Right ventricle myocardium inferior (tissue), 1 donor: ENCODE measurements around the gene OR9Q1. TPM values are rescaled to one million over a fixed set of nuclear protein-coding genes. Genes with fewer than 3 reads are reported as not detected.

Experiments used
- ATAC-seq: fragments of 200-7000 bp; cut with Tn5 transposase; one replicate; pipeline ENCODE4 v1.9.1; 2020; ENCODE audit warnings: mild to moderate bottlenecking, moderate library complexity
- DNase-seq: peaks from one replicate; pipeline ENCODE4 v3.0.0; 2021; ENCODE audit errors: missing footprints
- intact Hi-C: fragments of 100-400 bp; cut with DNase I; formaldehyde crosslinking; loops from one replicate; pipeline ENCODE4 v1.11.0; 2022
- total RNA-seq: library from RNA; stranded (reverse); fragmentation: NEBNext Ultra II Directional; extraction: Animal tissue kit (Norgen Biotek cat#: 25700); gene quantifications from one replicate; pipeline ENCODE4 v1.2.1, GENCODE V29; 2021
- donor health status: DM: no; HTN: yes; CAD: no; lungs with severe emphysema.

OR9Q1 gene
- total RNA-seq, 1 donor from 2014 or later = not detected

DNA sequence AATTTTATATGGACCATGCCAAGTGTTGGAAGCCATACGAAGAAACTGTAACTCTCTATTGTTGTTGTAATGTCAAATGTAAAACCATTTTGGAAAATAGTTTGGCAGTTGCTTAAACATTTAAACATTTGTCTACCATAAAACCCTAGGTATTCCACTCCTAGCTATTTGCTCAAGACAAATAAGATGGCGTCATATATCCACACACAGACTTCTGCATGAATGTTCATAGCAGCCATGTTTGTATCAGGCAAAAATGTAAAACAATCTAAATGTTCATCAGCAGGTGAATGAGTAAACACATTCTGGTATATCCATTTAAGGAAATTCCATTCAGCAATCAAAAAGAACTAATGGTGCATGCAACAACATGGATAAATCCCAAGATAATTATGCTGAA lies 73.8 kb downstream of the OR9Q1 start:
- no peak for ATAC-seq
- no peak for DNase-seq
- intact Hi-C loops = no loop called here

DNA sequence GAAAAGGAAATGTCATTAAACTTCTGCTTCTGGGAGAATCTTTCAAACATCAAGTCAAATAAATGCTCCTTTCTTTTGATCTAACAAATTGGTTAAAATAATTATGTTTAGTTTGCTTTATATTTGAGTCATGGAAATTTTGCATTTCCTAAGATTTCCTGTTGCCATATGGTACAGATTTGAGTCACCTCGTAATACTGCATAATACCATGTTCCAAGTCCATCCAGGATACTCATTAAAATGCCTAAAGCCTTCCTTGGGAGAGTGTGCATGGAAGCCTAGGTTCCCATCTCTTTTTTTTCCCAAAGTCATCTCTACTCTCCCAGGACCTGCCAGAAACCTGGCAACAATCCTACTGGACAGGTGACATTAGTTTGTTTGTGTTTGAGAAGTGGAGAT lies 97.4 kb downstream of the OR9Q1 start:
- intact Hi-C loops = no loop called here
- DNase-seq = no peak
- no peak for ATAC-seq

DNA sequence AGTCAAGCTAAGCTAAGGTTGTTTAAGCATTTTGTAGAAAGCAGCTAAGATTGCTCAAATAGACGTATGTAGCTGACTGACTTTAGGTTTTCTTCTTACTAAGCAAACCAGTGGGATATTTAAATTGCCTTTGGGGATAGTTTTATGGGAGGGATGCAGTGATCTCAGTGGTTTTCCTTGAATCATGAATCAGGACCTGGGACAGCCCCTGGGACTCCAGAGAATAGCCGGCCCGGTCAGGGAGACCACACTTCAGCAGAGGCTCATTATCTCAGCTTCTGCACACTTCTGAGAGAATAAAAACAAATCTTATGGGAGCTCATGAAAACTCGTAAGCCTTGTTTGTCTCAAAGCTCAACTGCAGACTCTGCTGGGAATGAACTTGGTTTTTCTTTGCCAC lies 101.8 kb downstream of the OR9Q1 start, which contains the start of gene OR9I1:
Gene OR9I1, minus strand, starts transcription at position 62 of the 400 bp plus-strand sequence. CDS start 6,086 bp downstream, outside the sequence.
- no peak for ATAC-seq
- no peak for DNase-seq
- intact Hi-C loops = no loop called here

DNA sequence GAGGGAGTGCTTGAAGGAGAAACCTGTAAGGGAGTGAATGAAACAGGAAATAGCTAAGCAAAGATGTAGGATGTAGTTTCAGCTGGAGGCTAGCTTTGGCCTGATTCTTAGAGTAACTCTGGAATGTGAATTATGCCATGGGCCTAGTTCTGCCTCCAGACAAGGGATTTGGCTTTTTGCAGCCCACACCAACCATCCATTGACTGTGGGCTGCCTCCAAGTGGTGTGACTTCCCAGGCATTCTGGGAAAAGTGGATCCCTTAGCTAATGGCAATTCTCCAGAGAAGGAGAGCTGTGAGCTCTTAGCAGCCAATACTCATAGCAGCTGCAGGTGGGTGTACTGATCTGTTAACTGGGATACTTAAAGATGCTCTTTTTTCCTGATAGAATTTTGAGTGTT lies 103.7 kb downstream of the OR9Q1 start:
- intact Hi-C loops = no loop called here
- DNase-seq (no peak), ATAC-seq (no peak)

DNA sequence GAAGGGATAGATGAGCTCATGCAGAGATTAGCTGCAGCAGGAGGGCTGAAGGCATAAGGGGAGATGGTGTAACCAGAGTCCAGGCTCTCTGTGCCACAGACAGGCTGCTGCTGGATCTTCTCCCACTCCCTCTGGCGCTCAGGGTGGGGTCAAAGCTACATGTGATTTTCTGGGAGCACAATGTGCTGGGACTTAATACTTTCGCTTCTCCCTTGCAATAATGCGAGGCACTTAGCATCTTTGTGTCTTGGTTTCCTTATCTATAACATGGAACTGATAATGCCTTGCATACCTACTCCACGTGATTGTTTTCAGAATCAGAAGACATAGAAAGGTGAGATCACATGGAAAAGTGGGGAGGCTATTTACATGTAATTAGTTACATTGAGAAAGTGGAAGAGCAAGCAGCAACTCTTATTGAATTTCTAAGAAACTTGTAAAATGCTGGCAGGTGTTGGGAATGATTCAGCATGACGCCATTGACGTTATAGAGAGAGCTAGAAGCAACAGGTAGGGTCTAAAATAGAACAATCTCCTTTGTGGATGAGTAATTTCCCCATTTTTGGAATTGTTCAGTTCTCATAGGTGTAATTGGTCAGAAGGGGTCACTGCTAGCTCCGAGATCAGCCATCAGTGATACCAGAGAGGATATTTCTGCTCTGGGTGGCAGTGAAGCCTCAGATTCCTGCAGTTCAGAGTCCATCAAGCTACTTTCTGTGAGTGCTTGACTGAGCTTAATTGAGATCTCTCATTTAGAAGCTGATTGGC lies 109.8 kb downstream of the OR9Q1 start:
- DNase-seq (no peak), ATAC-seq (no peak)
- intact Hi-C loops = no loop called here

DNA sequence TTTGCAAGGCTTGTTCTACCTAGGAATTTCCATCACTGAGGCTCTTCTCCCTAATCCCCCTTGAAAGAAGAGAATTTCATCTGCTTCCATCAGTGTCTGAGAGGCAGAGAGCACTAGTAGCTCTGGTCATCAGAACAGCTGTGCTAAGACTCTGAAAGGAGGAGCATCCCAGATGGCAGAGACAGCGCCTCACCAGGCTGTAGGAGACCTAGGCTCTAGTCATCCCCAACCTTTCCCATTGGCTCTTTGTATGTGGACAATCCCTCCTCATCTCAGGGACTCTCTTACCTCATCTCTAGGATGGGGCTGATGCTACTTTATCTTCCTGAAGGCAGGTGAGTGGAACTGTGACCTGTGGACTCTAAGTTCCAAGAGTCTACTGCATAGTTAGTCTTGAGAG lies 110.5 kb downstream of the OR9Q1 start:
- intact Hi-C loops = no loop called here
- no peak for DNase-seq
- no peak for ATAC-seq

DNA sequence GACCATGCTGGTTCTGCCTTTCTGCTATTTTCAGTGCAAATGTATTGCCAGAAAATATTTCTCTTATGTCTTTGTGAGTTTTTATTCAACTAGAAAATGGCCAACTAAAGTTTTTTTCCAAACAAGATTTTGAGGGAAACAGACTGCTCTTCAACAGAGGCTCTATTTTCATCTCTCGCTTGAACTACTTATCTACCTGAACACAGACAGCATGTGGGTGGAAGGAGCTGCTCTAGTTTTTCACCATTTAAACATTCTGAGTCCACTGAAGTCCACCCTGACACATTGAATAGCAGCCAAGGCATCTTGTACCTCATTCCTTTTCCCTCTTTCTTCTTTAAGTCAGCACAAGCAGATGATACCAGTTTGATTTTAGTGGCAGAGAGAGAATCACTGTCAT lies 111.5 kb downstream of the OR9Q1 start:
- ATAC-seq (no peak), DNase-seq (no peak)
- intact Hi-C loops = no loop called here

DNA sequence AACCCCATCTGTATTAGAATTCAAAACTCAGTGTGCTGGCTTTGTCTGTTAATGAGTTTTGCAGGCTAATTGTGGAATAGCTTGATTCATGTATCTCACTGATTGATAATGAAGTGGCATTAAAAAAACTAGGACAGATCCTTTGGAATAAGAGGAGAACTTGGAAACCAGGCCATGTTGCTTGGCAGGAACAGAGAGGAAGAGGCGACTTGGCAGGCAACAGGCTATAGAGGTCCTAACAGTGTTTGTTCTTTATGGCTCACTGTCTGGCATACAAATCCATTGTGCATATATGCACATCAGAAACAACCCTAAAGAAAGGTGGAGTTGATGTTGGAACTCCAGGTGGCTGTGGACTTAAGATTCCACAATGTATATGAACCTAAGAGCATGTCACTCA lies 119.1 kb downstream of the OR9Q1 start:
- intact Hi-C loops = no loop called here
- DNase-seq (no peak), ATAC-seq (no peak)

DNA sequence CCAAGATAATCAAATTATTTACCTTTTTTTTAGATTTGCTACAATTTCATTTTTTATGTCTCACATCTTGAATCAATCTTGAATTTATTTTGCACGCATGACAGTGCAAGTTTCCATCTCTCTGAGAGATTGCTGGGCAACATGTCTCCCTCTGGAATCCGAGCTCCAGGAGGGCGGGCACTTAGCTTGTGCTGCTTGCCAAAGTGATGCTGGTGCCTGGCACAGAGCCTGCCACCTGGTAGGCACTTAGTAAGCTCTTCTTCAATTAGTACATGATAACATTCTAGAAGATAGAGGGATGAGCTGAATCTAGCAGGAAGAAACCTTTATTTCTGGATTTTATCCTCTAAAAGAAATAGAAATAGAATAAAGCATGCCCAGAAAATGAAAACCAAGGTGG lies 129.1 kb downstream of the OR9Q1 start:
- intact Hi-C loops = no loop called here
- ATAC-seq (no peak), DNase-seq (no peak)

DNA sequence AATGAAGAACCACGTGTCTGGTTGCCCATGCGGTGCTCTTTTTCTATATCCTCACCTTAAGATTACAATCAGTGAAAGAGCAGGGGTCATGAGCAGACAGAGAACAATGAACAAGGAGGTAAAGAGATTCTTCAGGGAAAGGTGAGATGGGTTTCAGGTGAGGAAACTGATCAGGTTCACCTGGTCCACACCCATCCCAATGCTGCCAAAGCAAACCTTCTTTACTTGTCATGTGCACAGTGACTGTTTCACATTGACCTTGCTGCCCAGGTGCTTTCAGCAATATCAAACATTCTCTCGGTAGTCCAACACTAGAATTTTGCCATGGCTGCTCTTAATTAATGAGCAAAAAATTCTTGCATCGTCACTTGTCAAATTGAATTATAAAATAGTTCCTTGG lies 140.7 kb downstream of the OR9Q1 start:
- DNase-seq (no peak), ATAC-seq (no peak)
- intact Hi-C loops = no loop called here

DNA sequence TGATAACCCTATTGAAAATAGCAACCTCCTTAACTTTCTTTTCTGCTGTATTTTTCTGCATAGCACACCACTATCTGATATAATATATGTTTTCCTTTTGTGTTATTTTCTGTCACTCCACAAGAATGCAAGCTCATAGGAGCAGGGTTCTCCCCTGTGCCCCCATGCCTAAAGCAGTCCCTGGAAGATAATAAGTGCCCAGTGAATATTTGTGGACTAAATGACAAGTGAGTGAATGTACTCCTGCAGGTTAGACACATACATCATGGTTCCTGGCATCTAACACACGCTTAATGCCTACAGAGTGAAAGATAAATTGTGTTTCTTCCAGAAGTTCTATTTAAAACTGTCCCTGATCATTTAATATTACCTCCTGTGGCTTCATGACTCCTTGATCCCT lies 141.3 kb downstream of the OR9Q1 start:
- ATAC-seq (no peak), DNase-seq (no peak)
- intact Hi-C loops = no loop called here

DNA sequence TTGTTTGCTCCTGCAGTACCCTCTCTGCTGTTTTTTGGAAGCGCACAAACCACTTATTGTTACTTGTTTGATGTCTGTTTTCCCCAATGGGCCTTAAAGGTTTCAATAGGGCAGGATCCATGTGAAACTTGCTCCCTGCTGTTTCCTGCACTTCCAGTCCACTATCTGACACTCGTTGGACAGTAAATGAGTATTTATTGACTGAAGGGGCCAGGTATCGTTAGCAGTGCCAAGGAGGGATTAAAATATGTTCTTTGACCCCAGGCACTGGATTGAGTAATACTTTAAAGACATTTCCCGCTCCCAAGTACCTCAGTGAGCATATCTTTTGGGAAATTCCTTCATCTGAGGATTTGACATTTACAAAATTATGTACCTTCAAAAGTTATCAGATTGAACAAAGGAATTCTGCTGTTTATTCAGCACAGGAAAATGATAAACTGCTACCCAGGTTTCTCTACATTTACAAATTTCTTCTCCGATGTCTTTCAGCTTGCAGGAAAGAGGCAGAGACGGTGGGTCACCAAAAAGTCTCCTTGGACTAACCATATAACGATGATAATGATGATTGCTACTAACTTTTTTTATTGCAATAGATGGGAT lies 141.9 kb downstream of the OR9Q1 start:
- no peak for ATAC-seq
- DNase-seq = no peak
- intact Hi-C loops = no loop called here

DNA sequence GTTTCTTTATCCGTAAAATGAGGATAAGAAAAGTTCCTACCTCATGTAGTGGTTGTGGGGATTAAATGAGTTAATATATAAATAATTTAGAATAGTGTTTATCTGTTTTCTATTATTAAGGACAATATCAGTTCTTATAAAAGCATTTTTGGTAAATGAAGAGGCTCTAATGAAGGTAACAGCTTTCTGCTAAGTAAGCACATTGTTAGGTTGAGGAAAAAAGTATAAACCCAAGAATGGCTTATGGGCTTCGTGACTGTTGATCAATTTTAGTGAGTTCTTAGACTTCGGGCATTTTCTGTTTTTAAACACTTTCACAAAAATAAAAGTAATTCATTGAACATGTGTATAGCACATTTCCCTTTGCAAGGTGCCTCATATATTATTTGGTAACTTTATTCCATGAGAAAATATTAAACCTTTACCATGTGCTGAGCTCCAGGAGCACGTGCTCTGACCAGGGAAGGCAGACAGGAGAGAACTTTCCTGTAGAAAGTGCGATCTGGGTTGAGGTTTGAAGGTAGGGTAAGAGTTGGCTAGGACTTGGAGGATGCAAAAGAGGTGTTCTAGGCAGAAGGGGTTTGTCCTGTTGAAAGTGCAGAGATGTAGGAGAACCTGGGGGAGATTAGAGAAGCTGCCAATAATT lies 153.9 kb downstream of the OR9Q1 start:
- intact Hi-C loops = no loop called here
- ATAC-seq = no peak
- DNase-seq = no peak

DNA sequence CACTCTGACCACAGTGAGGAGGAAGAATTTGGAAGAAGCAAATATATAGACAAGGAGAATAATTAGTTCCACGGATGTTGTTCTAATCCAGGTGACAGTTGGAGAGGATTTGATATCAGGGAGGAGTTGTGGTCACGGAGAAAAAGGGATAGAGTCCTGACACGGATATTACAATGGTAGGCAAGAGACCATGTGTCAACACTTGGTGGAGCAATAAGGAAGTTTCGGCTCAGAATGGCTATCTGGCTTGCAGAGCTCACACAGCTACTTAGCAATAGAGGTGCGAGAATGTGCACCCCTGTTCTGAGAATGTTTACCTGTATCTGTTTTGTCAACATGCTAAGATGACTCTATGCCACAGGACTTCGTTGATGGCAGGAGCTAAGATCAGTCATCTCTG lies 154.8 kb downstream of the OR9Q1 start:
- no peak for DNase-seq
- intact Hi-C loops = no loop called here
- no peak for ATAC-seq

DNA sequence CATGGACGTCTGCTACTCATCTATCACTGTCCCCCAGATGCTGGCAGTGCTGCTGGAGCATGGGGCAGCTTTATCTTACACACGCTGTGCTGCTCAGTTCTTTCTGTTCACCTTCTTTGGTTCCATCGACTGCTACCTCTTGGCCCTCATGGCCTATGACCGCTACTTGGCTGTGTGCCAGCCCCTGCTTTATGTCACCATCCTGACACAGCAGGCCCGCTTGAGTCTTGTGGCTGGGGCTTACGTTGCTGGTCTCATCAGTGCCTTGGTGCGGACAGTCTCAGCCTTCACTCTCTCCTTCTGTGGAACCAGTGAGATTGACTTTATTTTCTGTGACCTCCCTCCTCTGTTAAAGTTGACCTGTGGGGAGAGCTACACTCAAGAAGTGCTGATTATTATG lies 156.0 kb downstream of the OR9Q1 start:
- DNase-seq (peak; percentile 63), ATAC-seq (no peak)
- intact Hi-C loops = no loop called here

DNA sequence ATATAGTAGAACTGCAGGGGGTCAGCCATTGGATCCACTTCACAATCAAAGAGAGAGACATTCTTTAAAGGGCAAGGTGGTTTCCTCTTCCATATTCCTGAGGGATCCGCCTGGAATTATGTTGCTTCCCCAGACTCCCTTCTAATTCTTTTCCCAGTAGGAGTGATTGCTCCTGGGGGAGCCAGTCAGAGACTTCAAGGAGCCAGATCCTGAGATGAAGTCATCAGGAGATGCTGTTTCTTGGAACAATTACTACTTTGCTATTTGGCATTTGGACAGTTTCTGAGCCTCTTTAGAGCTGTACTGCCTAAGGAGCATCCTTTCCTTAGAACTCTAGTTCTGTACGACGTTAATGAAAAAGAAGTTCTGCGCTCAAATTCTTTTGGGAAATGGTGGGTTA lies 163.3 kb downstream of the OR9Q1 start:
- intact Hi-C loops = no loop called here
- ATAC-seq (peak; percentile 44), DNase-seq (no peak)

DNA sequence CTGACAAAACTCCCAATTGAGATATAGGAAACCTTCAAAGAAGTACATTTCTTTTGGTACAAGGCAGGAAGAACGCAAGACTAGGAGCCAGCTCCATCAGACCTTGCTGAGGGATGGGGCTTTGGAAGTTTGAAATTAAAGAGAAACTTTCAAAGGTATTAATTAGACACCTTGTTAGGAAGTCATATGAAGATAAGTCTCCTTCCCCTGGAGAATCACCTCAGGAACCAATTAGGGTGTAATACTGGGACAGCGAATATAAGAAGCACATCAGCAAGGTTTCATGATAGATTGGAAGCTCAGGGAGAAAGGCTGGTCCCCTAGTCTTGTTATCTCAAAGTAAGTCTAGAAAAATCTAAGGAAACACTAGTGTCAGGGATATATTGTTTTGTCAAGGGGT lies 165.1 kb downstream of the OR9Q1 start, which contains the start of gene OR9Q2:
Gene OR9Q2, plus strand, starts transcription at position 301 of the 400 bp plus-strand sequence. CDS start 1,421 bp downstream, outside the sequence.
- intact Hi-C loops = no loop called here
- DNase-seq (no peak), ATAC-seq (no peak)

DNA sequence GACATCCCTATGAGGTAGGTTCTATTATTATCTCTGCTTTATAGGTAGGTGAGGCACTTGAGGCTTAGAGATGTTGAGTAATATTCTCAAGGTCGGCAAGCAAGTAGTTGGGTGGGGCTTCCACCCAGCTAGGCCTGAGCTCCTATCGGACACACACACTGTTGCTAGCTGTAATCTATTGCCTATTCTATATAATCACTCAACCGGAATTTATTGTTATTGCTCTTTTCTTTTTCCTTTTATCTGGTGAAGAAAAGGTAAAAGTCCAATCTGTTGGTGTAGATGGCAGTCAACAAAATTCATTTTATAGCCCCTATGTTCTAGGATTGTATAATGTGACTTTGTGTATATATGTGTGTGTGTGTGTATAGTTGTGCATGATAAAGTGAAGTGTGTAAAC lies 168.5 kb downstream of the OR9Q1 start:
- no peak for DNase-seq
- intact Hi-C loops = no loop called here
- no peak for ATAC-seq

DNA sequence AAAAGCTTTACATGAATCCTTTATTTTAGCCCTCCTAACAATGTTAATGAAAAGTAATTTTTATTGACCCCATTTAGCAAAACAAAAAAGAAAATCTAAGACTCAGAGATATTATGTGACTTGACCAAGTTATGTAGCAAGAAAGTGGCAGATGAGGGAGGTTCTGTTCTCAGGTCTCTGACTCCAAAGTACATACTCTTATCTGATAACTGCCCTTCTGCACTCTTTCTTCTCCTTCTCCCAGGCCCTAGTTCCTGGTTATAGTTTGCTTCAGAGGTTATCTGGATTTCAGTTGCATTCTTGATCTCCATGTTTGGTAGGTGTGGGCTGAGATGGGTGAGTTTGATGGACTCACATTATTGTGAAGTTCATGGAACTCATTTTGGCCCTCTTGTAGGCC lies 169.7 kb downstream of the OR9Q1 start:
- no peak for ATAC-seq
- DNase-seq = no peak
- intact Hi-C loops = no loop called here

DNA sequence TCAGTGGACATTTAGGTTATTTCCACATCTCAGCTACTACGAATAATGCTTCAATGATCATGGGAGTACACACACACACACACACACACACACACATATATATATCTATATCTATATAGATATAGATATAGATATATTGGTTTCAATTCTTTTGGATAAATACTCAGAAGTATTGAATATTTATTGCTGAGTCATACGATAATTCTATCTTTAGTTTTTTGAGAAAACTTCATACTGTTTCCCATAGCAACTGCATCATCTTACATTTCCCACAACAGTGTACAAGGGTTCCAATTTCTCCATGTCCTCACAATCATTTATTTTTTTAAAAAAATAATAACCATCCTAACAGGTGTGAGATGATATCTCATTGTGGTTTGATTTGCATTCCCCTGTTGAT lies 172.3 kb downstream of the OR9Q1 start:
- intact Hi-C loops = no loop called here
- DNase-seq (no peak), ATAC-seq (no peak)
